ENCODE measurements around the gene GPR84.

The GPR84 gene

DNA sequence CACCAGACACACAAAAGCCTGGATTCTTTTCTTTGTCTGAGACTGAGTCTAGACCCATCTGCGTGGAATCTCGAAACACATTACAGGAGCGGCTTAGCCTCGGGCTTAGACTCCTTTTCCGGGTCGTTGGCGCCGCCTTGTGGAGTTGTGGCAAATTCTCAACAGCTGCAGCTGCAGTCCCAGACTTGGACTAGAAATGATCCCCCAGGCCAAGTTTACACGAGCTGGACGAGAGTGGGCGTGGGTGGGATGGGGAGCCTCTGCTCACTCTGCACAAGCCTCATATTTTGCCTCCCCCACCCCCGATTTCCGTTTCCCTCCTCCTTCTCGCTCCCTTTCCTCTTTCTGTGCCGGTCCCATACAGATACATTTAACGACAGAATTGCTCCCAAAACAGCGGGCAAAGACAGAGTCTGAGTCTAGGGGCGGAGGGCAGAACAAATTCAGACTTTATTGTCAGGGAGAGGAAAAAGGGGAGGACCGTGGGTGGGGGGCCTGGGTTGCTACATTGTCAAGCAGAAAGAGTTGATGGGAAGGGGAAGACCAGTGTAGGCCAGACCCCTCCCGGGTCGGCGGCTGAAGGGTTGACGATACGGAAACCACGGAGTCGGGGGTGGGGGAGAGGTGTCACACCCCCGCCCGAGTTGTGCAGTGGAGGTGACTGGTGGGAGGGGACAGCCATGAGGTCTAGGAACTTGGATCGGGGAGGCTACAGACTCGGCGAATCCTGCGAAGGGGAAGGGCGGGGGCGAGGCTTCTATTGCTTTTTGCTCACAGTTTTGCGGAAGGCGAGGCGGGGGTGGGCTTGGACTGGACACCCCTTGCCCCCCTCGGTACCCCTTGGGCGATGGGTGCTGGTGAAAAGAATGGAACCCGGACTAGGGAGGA, 4.7 kb upstream of the GPR84 start:
- DNase-seq (ENCODE audit: extremely low read depth, low read depth), result peak; percentile 70
- TF ChIP-seq, protein P1, sequence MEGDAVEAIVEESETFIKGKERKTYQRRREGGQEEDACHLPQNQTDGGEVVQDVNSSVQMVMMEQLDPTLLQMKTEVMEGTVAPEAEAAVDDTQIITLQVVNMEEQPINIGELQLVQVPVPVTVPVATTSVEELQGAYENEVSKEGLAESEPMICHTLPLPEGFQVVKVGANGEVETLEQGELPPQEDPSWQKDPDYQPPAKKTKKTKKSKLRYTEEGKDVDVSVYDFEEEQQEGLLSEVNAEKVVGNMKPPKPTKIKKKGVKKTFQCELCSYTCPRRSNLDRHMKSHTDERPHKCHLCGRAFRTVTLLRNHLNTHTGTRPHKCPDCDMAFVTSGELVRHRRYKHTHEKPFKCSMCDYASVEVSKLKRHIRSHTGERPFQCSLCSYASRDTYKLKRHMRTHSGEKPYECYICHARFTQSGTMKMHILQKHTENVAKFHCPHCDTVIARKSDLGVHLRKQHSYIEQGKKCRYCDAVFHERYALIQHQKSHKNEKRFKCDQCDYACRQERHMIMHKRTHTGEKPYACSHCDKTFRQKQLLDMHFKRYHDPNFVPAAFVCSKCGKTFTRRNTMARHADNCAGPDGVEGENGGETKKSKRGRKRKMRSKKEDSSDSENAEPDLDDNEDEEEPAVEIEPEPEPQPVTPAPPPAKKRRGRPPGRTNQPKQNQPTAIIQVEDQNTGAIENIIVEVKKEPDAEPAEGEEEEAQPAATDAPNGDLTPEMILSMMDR (IDR thresholded peaks at IDR 0.05; ENCODE audit: low read depth, low read length), result peak; percentile 93

DNA sequence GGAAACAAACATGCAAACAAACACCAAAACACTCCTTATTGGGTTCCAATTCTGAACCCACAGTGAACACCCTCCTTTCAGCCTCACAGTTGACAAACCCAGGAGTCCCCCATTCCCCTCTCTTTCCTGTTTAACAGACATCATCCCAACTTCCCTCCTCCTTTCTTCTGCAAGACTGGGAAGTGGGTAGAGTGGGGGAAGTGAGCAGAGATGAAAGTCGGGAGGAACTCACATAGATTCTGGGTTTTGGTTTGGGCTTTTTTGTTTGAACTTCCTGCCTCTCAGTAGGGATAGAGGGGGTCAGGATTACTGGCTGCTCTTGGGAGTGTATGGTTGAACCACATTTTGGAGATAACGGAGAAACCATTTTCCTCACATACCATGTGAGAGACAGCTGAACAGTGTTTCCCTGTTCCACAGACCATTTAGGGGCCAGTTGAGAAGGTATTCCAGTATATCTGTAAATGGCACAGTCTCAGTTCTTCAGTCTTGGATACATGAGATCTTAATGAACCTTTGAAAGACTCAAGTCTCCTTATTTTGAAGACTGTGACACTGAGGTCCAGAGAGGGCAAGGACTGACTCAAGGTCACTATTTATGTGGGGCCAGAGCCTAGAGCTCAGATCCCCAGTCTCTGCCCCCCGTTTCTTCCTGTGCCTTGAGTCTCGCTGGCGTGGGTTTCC, 3.9 kb upstream of the GPR84 start:
- TF ChIP-seq, protein P1 (IDR thresholded peaks at IDR 0.05; ENCODE audit: low read depth, low read length), result no peak
- DNase-seq (ENCODE audit: extremely low read depth, low read depth), result no peak

DNA sequence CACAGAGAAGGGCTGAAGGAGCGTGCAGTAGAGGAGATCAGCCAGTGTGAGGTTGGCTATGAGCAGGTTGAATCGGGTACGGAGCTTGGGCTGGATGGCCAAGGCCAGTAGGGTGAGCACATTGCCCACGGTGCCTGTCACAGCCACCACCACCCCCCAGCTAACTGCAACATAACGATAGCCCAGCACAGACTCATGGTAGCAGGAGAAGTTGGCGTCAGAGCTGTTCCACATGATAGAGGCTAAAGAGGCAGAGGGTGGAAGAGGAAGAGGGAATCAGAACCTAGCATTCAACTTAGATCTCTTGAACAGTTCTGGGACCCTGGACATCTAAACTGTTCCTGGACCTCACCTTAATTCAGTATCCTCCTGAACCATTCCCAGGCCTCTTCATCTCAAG, 668 bp downstream of the GPR84 start:
- DNase-seq (ENCODE audit: extremely low read depth, low read depth), result no peak
- TF ChIP-seq, protein P1 (IDR thresholded peaks at IDR 0.05; ENCODE audit: low read depth, low read length), result no peak

DNA sequence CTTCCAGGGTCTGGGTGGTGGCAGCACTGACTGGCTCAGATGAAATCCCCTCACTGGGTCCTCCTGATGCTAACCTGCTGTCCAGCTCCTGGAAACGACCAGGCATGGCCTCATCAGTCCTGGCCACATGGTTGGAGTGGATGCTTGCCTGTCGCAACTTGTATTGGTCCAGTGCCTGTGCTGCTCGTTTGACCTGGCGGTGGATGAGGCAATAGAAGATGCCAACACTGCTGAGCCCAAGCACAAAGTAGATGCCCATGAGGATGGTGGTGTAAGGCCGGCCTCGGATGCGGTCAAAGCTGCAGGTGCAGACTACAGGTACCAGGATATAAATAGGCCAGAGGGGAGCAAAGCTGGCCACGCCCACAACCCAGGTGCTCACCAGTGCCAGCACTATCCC, 1.2 kb downstream of the GPR84 start:
- TF ChIP-seq, protein P1 (IDR thresholded peaks at IDR 0.05; ENCODE audit: low read depth, low read length), result no peak
- DNase-seq (ENCODE audit: extremely low read depth, low read depth), result no peak

DNA sequence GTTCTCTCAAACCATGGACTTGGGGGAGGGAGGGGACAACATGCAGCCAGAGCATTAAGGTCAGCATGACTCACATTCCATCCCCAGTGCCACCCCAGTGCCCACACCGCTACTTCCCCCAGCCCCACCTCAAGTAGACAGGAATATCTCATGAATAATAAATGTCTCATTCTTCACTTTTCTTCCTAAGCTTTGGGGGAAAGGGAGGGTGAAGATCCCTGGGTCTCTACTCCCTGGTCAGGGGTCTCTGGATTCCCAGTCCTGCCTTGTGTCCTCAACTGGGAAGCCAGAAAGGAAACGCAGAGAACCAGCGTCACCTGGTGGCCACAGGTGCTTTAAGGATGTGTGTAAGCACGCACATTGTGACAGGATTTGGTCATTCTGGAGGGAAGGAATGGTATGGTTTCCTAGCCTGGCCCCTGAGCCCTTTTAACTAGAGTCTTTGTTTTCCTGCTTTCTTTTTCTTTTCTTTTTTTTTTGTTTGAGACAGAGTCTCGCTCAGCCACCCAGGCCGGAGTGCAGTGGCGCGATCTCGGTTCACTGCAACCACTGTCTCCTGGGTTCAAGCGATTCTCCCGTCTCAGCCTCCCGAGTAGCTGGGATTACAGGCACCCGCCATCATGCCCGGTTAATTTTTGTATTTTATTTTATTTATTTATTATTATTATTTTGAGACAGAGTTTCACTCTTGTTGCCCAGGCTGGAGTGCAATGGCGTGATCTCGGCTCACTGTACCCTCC, 3.4 kb downstream of the GPR84 start:
- DNase-seq (ENCODE audit: extremely low read depth, low read depth), result no peak

DNA sequence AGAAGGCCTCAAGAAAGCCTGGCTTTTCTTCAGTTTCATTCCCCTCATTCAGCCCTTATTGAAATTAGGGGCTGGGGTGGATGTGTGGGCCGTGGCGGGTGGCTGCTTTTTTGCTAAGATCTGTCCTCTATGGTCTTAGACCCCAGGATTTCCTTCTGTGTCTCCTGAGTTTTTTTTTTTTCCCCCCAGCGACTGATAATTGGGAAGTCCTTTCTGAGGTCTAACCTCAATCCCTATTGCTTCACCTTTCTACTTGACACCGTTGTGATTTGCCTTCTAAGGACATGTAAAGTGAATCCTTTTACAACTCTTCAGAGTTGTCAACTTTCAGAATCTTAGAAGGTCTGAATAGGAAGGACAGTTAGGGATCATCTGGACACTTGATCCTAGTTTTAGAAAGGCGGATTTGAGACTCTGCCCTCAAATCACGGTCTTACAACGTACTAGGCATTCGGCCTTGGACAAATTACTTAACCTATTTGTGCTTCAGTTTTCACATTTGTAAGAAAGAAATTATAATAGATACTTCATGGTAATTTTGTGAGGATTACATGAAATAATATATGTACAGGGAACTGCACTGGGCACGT, 4.4 kb downstream of the GPR84 start:
- no peak for DNase-seq (ENCODE audit: extremely low read depth, low read depth)
- TF ChIP-seq, protein P1 (IDR thresholded peaks at IDR 0.05; ENCODE audit: low read depth, low read length), result no peak

More for the DNA sequence above, 3.4 kb downstream of the GPR84 start:
- TF ChIP-seq, protein P1 (IDR thresholded peaks at IDR 0.05; ENCODE audit: low read depth, low read length), result peak; percentile 85

All from AG09319 (cell line).